Measurements from ENCODE around the gene NPW. TPM values are rescaled to one million over a fixed set of nuclear protein-coding genes. Genes with fewer than 3 reads are reported as not detected.
A peak's percentile ranks its signal among the peaks of the same experiment; 100 is the strongest.

Gene NPW
- total and polyA plus RNA-seq, 9 of the 15 experiments (the other 6 are each of a cell fraction or from before 2014, with no cell fraction given), result 0.14 to 4.0 (median 2.6) TPM; not detected in 4

- TF ChIP-seq SP1 (CRISPR knock-in tag; IDR thresholded peaks at IDR 0.05), result peak; percentile 87
- TF ChIP-seq ZNF740 (CRISPR knock-in tag; IDR thresholded peaks at IDR 0.05), result peak; percentile 64; the same call in 1 of the 2 replicates
- TF ChIP-seq ZNF740 (tag; IDR thresholded peaks at IDR 0.05), result peak in 1 of 2 experiments; percentile 49; a peak in 1 of 4 replicates
- TF ChIP-seq EGR1 (conservative IDR thresholded peaks at IDR 0.05), result peak; percentile 96
- TF ChIP-seq JUN (IDR thresholded peaks at IDR 0.05; ENCODE audit: borderline replicate concordance, low read depth, low read length), result peak; percentile 73; the same call in 1 of the 2 replicates
- no peak for TF ChIP-seq JUN (CRISPR knock-in tag; IDR thresholded peaks at IDR 0.05; ENCODE audit: borderline replicate concordance)
- 0 out of 2 replicates have a peak, but pooled peaks have one; percentile 61 for TF ChIP-seq SRSF1 (IDR thresholded peaks at IDR 0.05; ENCODE audit: low read depth, low read length)
- peak; percentile 99 for TF ChIP-seq USF1 (CRISPR knock-in tag; IDR thresholded peaks at IDR 0.05)
- TF ChIP-seq, protein P1, sequence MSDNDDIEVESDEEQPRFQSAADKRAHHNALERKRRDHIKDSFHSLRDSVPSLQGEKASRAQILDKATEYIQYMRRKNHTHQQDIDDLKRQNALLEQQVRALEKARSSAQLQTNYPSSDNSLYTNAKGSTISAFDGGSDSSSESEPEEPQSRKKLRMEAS (CRISPR knock-in tag; IDR thresholded peaks at IDR 0.05), result peak; percentile 87
- no peak for TF ChIP-seq NCOA2 (IDR thresholded peaks at IDR 0.05; ENCODE audit: partially characterized antibody in 2 of 2)
- TF ChIP-seq ZBTB2 (IDR thresholded peaks at IDR 0.05), result no peak
- no peak for TF ChIP-seq FOXK1 (CRISPR knock-in tag; IDR thresholded peaks at IDR 0.05; ENCODE audit: borderline replicate concordance)
- peak; percentile 72 for TF ChIP-seq RBBP5 (IDR thresholded peaks at IDR 0.05; ENCODE audit: borderline replicate concordance, insufficient read depth, low read length, poor library complexity, severe bottlenecking)
- TF ChIP-seq, protein P2, sequence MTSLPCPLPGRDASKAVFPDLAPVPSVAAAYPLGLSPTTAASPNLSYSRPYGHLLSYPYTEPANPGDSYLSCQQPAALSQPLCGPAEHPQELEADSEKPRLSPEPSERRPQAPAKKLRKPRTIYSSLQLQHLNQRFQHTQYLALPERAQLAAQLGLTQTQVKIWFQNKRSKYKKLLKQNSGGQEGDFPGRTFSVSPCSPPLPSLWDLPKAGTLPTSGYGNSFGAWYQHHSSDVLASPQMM (CRISPR knock-in tag; IDR thresholded peaks at IDR 0.05), result no peak
- no peak for TF ChIP-seq DACH1 (IDR thresholded peaks at IDR 0.05; ENCODE audit: partially characterized antibody)
- TF ChIP-seq NFATC3 (IDR thresholded peaks at IDR 0.05), result no peak
- peak in 1 of 2 experiments; percentile 46; a peak in 1 of 4 replicates for TF ChIP-seq SRF (CRISPR knock-in tag; IDR thresholded peaks at IDR 0.05)
- TF ChIP-seq ZNF76 (CRISPR knock-in tag; IDR thresholded peaks at IDR 0.05; ENCODE audit: borderline replicate concordance), result no peak
- TF ChIP-seq TBL1XR1 (IDR thresholded peaks at IDR 0.05; ENCODE audit: low read length in 2 of 2), result no peak
- TF ChIP-seq, protein P3, sequence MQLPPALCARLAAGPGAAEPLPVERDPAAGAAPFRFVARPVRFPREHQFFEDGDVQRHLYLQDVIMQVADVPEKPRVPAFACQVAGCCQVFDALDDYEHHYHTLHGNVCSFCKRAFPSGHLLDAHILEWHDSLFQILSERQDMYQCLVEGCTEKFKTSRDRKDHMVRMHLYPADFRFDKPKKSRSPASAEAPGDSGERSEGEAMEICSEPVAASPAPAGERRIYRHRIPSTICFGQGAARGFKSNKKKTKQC (CRISPR knock-in tag; IDR thresholded peaks at IDR 0.05), result peak; percentile 15; the same call in 1 of the 2 replicates
- TF ChIP-seq, protein P4, sequence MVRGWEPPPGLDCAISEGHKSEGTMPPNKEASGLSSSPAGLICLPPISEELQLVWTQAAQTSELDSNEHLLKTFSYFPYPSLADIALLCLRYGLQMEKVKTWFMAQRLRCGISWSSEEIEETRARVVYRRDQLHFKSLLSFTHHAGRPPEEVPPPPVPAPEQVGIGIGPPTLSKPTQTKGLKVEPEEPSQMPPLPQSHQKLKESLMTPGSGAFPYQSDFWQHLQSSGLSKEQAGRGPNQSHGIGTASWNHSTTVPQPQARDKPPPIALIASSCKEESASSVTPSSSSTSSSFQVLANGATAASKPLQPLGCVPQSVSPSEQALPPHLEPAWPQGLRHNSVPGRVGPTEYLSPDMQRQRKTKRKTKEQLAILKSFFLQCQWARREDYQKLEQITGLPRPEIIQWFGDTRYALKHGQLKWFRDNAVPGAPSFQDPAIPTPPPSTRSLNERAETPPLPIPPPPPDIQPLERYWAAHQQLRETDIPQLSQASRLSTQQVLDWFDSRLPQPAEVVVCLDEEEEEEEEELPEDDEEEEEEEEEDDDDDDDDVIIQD (CRISPR knock-in tag; IDR thresholded peaks at IDR 0.05), result no peak; the same call in 1 of the 2 replicates
Measured at GRCh38 chr16:2047330-2048115, 27.9 kb downstream of the NPW start, which contains the start of the genes NTHL1 and TSC2 (continued).

Data from K562 (cell line).